ENCODE measurements around the gene CDH23.

The CDH23 gene

DNA sequence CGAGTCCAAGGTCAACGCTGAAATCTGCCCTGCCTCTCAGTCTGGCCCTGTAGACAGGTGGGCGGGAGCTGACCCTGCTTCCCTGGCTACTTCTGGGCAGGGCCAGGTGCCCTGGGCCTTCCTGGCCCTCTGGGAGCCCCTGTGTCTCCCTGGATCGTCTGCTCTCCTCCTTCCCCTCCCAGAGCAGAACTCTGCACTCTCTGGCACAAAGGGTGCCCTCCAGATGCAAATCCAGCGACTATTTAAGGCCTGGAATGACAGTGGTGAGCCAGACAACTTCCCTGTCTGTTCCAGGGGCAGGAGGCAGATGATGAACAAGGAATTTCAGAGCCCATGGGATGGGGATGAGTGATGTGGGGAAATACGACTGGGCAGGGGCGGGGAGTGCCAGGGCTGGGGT lies 259.5 kb downstream of the CDH23 start:
- H3K4me3 ChIP-seq (ENCODE audit: low read depth in 1 of 2, low read length in 2 of 2) = no peak overlapping the region
- H3K9ac ChIP-seq (ENCODE audit: low read depth in 1 of 2, low read length in 2 of 2) = no peak overlapping the region
- H3K27me3 ChIP-seq (ENCODE audit: control insufficient read depth in 1 of 2, insufficient read depth in 2 of 2, low read length in 2 of 2) = no peaks in the 10 kb centered on the region
- no peak overlapping the region for H3K27ac ChIP-seq (ENCODE audit: low read depth, low read length)
- no peaks in the 10 kb centered on the region for H3K36me3 ChIP-seq (ENCODE audit: control insufficient read depth in 1 of 2, insufficient read depth in 2 of 2, low read length in 2 of 2)
- no peaks in the 10 kb centered on the region for H3K9me3 ChIP-seq (ENCODE audit: control insufficient read depth in 1 of 2, low read length in 2 of 2)
- H3K4me1 ChIP-seq (ENCODE audit: control insufficient read depth in 1 of 2, insufficient read depth in 2 of 2, low read length in 2 of 2) = peaks cover 12 to 28% of the 10 kb centered on the region in 2 donors

DNA sequence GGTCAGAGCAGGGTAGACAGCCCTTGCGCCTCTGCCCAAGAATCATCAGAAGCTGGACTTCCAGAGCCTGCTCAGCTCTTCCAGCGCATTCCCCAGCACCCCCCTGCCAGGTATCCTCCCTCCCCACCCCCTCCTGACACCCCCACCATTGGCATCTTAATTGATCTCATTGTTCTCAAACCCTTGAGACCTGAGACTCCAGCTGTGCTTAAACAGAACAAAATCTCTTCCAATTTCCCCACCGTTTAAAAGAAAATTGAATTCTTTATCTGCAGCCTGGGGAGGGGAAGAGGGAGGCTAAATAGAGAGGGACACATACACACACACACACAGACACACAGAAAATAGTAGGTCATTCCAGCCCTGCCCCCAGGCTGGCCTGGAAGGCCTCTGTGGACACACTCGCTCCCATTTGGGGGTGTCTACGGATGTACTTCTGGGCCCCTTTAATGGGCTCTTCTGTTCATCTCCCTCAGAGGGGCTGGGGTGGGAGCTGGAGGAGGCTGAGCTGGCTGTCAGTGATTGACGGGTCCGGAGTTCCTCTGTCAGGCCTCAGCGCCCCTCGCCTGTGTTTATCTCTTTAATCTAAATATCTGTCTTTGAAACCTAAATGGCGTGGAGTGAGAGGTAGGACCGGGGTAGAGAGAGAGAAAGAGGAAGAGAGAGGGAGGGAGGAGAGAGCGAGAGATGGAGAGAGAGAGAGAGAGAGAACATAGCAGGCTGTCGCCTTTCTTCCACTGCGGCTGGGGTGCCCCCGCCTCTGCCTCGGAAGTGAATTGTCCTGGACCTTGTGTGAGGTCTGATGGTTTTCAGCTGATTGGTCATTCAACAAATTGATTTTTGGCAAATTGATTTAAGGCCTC lies 261.1 kb downstream of the CDH23 start:
- no peak overlapping the region for H3K4me3 ChIP-seq (ENCODE audit: low read depth in 1 of 2, low read length in 2 of 2)
- no peaks in the 10 kb centered on the region for H3K36me3 ChIP-seq (ENCODE audit: control insufficient read depth in 1 of 2, insufficient read depth in 2 of 2, low read length in 2 of 2)
- H3K4me1 ChIP-seq (ENCODE audit: control insufficient read depth in 1 of 2, insufficient read depth in 2 of 2, low read length in 2 of 2) = peaks cover 20 to 36% of the 10 kb centered on the region in 2 donors
- no peaks in the 10 kb centered on the region for H3K9me3 ChIP-seq (ENCODE audit: control insufficient read depth in 1 of 2, low read length in 2 of 2)
- H3K27ac ChIP-seq (ENCODE audit: low read depth, low read length) = no peak overlapping the region
- H3K9ac ChIP-seq (ENCODE audit: low read depth in 1 of 2, low read length in 2 of 2) = no peak overlapping the region
- no peaks in the 10 kb centered on the region for H3K27me3 ChIP-seq (ENCODE audit: control insufficient read depth in 1 of 2, insufficient read depth in 2 of 2, low read length in 2 of 2)

DNA sequence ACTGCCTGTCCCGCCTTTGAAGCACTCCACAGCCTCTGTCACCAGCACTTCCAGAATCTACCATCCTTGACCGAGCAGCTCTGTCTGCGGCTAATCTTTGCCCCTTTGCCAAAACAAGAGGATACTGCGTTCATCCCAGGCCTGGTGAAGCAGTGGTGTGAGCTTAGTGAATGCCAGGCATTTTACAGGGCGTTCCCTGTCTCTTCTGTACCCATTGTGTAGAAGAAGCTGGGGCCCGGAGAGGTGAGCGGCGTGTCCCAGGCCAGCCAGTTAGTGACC lies 261.7 kb downstream of the CDH23 start:
- no peaks in the 10 kb centered on the region for H3K9me3 ChIP-seq (ENCODE audit: control insufficient read depth in 1 of 2, low read length in 2 of 2)
- no peaks in the 10 kb centered on the region for H3K27me3 ChIP-seq (ENCODE audit: control insufficient read depth in 1 of 2, insufficient read depth in 2 of 2, low read length in 2 of 2)
- H3K4me1 ChIP-seq (ENCODE audit: control insufficient read depth in 1 of 2, insufficient read depth in 2 of 2, low read length in 2 of 2) = peaks cover 21 to 42% of the 10 kb centered on the region in 2 donors
- H3K27ac ChIP-seq (ENCODE audit: low read depth, low read length) = no peak overlapping the region
- H3K36me3 ChIP-seq (ENCODE audit: control insufficient read depth in 1 of 2, insufficient read depth in 2 of 2, low read length in 2 of 2) = no peaks in the 10 kb centered on the region
- H3K9ac ChIP-seq (ENCODE audit: low read depth in 1 of 2, low read length in 2 of 2) = no peak overlapping the region
- no peak overlapping the region for H3K4me3 ChIP-seq (ENCODE audit: low read depth in 1 of 2, low read length in 2 of 2)

DNA sequence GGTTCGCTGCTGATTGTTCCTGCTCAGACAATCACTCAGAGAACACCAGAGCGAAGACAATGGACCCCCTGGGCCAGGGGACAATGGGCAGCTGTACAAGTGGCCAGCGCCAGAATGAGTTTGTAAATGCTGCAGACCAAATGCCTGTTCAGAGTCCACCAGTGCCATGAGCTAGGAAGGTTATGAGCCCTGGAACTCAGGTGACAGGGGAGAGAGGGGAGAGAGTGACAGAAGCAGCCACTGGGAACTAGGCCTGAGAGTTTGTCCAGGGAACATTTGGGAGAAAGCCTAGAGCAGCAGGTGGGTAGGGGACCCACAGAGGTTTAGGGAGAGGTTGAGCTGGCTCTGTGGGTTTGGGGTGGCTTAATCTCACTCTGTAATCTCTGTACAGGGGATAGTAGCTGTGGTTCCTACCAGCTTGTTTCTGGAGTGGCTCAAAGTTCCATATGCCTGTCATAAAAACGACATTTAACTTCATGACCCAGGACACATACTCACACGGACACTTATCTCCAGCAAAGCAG lies 262.5 kb downstream of the CDH23 start:
- Histone ChIP-seq H3K36me3 (ENCODE audit: control insufficient read depth in 1 of 2, insufficient read depth in 2 of 2, low read length in 2 of 2) (no peaks in the 10 kb centered on the region), H3K4me1 (ENCODE audit: control insufficient read depth in 1 of 2, insufficient read depth in 2 of 2, low read length in 2 of 2) (peaks cover 21 to 44% of the 10 kb centered on the region in 2 donors), H3K4me3 (ENCODE audit: low read depth in 1 of 2, low read length in 2 of 2) (no peak overlapping the region), H3K9me3 (ENCODE audit: control insufficient read depth in 1 of 2, low read length in 2 of 2) (no peaks in the 10 kb centered on the region), H3K9ac (ENCODE audit: low read depth in 1 of 2, low read length in 2 of 2) (no peak overlapping the region), H3K27ac (ENCODE audit: low read depth, low read length) (no peak overlapping the region), H3K27me3 (ENCODE audit: control insufficient read depth in 1 of 2, insufficient read depth in 2 of 2, low read length in 2 of 2) (no peaks in the 10 kb centered on the region)

DNA sequence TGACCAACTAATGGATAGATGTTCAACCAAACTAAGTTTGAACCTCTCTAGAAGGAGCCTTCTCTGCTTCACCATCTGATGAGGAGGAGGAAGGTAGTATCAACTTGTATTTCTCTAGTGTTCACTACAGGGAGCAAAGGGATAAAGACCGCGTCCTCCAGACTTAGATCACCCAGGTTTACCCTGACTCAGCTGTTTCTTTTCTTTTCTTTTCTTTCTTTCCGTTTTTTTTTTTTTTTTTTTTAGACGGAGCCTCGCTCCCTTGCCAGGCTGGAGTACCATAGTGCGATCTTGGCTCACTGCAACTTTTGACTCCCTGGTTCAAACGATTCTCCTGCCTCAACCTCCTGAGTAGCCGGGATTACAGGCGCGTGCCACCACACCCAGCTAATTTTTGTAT lies 263.0 kb downstream of the CDH23 start:
- H3K9me3 ChIP-seq (ENCODE audit: control insufficient read depth in 1 of 2, low read length in 2 of 2) = no peaks in the 10 kb centered on the region
- no peak overlapping the region for H3K4me3 ChIP-seq (ENCODE audit: low read depth in 1 of 2, low read length in 2 of 2)
- no peak overlapping the region for H3K9ac ChIP-seq (ENCODE audit: low read depth in 1 of 2, low read length in 2 of 2)
- H3K27me3 ChIP-seq (ENCODE audit: control insufficient read depth in 1 of 2, insufficient read depth in 2 of 2, low read length in 2 of 2) = no peaks in the 10 kb centered on the region
- H3K4me1 ChIP-seq (ENCODE audit: control insufficient read depth in 1 of 2, insufficient read depth in 2 of 2, low read length in 2 of 2) = peaks cover 21 to 44% of the 10 kb centered on the region in 2 donors
- H3K36me3 ChIP-seq (ENCODE audit: control insufficient read depth in 1 of 2, insufficient read depth in 2 of 2, low read length in 2 of 2) = no peaks in the 10 kb centered on the region
- H3K27ac ChIP-seq (ENCODE audit: low read depth, low read length) = no peak overlapping the region

DNA sequence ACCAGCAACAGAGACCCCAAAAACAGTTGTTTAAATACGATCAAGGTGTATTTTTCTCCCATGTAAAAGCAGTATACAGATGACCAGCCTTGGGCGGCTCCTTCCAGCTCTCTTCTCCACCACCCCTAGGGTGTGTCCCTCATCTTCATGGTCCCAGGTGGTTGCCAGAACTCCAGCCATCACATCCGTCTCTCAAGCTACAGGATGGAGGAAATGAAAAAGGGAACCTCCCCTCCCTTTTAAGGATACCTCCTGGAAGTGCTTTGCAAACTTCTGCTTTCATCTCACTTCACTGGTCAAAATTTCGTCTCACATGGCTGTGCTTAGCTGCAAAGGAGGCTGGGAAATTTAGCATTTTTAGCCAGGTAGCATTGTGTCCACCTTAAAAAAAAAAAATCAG lies 263.6 kb downstream of the CDH23 start:
- Histone ChIP-seq H3K27ac (ENCODE audit: low read depth, low read length) (no peak overlapping the region), H3K9ac (ENCODE audit: low read depth in 1 of 2, low read length in 2 of 2) (no peak overlapping the region), H3K36me3 (ENCODE audit: control insufficient read depth in 1 of 2, insufficient read depth in 2 of 2, low read length in 2 of 2) (no peaks in the 10 kb centered on the region), H3K9me3 (ENCODE audit: control insufficient read depth in 1 of 2, low read length in 2 of 2) (no peaks in the 10 kb centered on the region), H3K4me1 (ENCODE audit: control insufficient read depth in 1 of 2, insufficient read depth in 2 of 2, low read length in 2 of 2) (peaks cover 21 to 44% of the 10 kb centered on the region in 2 donors), H3K27me3 (ENCODE audit: control insufficient read depth in 1 of 2, insufficient read depth in 2 of 2, low read length in 2 of 2) (no peaks in the 10 kb centered on the region), H3K4me3 (ENCODE audit: low read depth in 1 of 2, low read length in 2 of 2) (no peak overlapping the region)

DNA sequence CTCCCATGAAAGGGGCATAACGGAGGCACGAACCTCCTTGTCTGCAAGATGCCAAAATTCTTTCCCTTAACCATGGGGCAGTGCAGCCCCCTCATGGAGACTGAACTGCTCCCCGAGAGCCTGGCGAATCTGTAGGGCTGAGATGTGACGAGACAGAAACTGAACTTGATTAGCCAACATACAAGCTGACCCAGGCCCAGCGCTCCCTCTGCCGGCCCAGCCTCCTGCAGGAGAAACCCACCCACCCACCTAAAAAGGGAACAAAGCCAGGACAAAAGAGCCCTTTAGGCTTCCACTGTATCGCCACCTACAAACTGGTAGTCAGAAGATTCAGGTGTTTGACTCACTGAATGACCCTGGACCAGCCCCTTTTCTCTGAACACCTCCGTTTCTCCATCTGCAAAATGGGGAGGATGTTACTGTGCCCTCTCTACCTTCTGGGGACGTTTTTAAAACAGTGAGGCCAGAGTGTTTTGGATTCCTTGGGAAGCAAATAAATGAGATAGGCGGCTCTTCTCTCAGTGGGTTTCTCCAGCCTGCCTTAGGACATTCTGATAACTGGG lies 264.4 kb downstream of the CDH23 start:
- Histone ChIP-seq H3K4me1 (ENCODE audit: control insufficient read depth in 1 of 2, insufficient read depth in 2 of 2, low read length in 2 of 2) (peaks cover 18 to 38% of the 10 kb centered on the region in 2 donors), H3K9ac (ENCODE audit: low read depth in 1 of 2, low read length in 2 of 2) (no peak overlapping the region), H3K9me3 (ENCODE audit: control insufficient read depth in 1 of 2, low read length in 2 of 2) (no peaks in the 10 kb centered on the region), H3K36me3 (ENCODE audit: control insufficient read depth in 1 of 2, insufficient read depth in 2 of 2, low read length in 2 of 2) (no peaks in the 10 kb centered on the region), H3K27me3 (ENCODE audit: control insufficient read depth in 1 of 2, insufficient read depth in 2 of 2, low read length in 2 of 2) (no peaks in the 10 kb centered on the region), H3K4me3 (ENCODE audit: low read depth in 1 of 2, low read length in 2 of 2) (no peak overlapping the region), H3K27ac (ENCODE audit: low read depth, low read length) (no peak overlapping the region)

DNA sequence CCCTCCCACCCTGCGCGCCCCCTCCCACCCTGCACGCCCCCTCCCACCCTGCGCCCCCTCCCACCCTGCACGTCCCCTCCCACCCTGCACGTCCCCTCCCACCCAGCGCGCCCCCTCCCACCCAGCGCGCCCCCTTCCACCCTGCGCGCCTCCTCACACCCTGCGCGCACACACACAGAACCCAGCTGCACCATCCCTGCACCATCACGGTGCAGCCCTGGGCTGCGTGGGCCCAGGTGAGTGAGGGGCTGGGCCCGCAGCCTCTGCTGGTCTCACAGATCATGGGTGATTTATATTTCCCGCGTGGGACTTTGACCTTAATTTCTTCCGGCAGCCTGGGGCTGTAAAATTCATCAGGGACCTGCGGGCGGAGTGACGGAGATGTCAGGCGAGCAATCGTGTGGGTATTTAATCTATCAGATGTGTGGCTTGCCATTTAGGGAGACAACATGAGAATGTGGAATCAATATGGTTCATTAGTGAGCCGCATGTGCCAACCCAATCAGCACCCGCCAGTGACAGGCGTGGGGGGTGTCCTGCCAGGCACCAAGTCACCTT lies 265.1 kb downstream of the CDH23 start:
- Histone ChIP-seq H3K27me3 (ENCODE audit: control insufficient read depth in 1 of 2, insufficient read depth in 2 of 2, low read length in 2 of 2) (no peaks in the 10 kb centered on the region), H3K9me3 (ENCODE audit: control insufficient read depth in 1 of 2, low read length in 2 of 2) (no peaks in the 10 kb centered on the region), H3K4me1 (ENCODE audit: control insufficient read depth in 1 of 2, insufficient read depth in 2 of 2, low read length in 2 of 2) (peaks cover 17 to 36% of the 10 kb centered on the region in 2 donors), H3K4me3 (ENCODE audit: low read depth in 1 of 2, low read length in 2 of 2) (no peak overlapping the region), H3K36me3 (ENCODE audit: control insufficient read depth in 1 of 2, insufficient read depth in 2 of 2, low read length in 2 of 2) (no peaks in the 10 kb centered on the region), H3K27ac (ENCODE audit: low read depth, low read length) (no peak overlapping the region), H3K9ac (ENCODE audit: low read depth in 1 of 2, low read length in 2 of 2) (no peak overlapping the region)

DNA sequence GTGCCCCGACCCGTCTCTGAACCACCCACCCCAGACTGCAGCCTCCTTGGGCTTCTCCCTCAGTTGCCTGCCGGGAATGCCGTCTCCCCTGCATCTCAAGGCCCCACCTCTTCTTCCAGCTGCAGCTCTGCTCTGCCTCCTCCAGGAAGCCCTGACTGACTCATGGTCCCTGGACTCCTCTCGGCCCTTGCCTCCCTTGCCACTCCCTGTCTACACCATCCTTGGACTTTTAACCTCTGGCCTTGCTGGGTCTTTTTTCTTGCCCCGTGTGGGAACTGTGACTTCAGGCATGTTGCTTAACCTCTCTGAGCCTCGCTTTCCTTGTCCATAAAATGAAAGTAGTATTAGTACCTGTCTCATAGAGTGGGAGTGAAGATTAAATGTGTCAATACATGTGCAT lies 266.6 kb downstream of the CDH23 start:
- H3K4me3 ChIP-seq (ENCODE audit: low read depth in 1 of 2, low read length in 2 of 2) = no peak overlapping the region
- H3K4me1 ChIP-seq (ENCODE audit: control insufficient read depth in 1 of 2, insufficient read depth in 2 of 2, low read length in 2 of 2) = peaks cover 17 to 36% of the 10 kb centered on the region in 2 donors
- H3K27me3 ChIP-seq (ENCODE audit: control insufficient read depth in 1 of 2, insufficient read depth in 2 of 2, low read length in 2 of 2) = no peaks in the 10 kb centered on the region
- no peak overlapping the region for H3K9ac ChIP-seq (ENCODE audit: low read depth in 1 of 2, low read length in 2 of 2)
- no peak overlapping the region for H3K27ac ChIP-seq (ENCODE audit: low read depth, low read length)
- no peaks in the 10 kb centered on the region for H3K9me3 ChIP-seq (ENCODE audit: control insufficient read depth in 1 of 2, low read length in 2 of 2)
- no peaks in the 10 kb centered on the region for H3K36me3 ChIP-seq (ENCODE audit: control insufficient read depth in 1 of 2, insufficient read depth in 2 of 2, low read length in 2 of 2)

DNA sequence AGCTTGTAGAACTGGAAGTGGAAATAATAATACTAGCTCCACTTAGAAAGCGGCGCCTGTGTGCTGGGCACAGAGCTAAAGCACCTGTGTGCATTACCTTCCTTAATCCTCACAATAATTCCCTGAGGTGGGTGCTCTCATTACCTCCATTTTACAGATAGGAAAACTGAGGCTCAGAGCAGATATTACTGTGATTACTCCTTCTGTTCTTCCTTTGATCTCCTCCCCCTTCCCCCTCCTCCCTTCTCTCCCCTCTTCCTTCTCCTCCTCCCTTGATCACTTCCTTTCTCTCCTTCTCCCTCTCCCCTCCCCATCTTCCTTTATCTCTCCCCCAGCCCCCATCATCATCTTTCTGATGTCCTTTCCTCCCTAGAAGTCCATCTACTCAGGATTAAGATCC lies 267.9 kb downstream of the CDH23 start:
- Histone ChIP-seq H3K9me3 (ENCODE audit: control insufficient read depth in 1 of 2, low read length in 2 of 2) (no peaks in the 10 kb centered on the region), H3K27me3 (ENCODE audit: control insufficient read depth in 1 of 2, insufficient read depth in 2 of 2, low read length in 2 of 2) (no peaks in the 10 kb centered on the region), H3K27ac (ENCODE audit: low read depth, low read length) (no peak overlapping the region), H3K4me3 (ENCODE audit: low read depth in 1 of 2, low read length in 2 of 2) (no peak overlapping the region), H3K4me1 (ENCODE audit: control insufficient read depth in 1 of 2, insufficient read depth in 2 of 2, low read length in 2 of 2) (peaks cover 9 to 25% of the 10 kb centered on the region in 2 donors), H3K36me3 (ENCODE audit: control insufficient read depth in 1 of 2, insufficient read depth in 2 of 2, low read length in 2 of 2) (no peaks in the 10 kb centered on the region), H3K9ac (ENCODE audit: low read depth in 1 of 2, low read length in 2 of 2) (no peak overlapping the region)
